AG04449 (cell line): ENCODE measurements around the gene TRPV4.

Experiments
- CTCF ChIA-PET: fragments of 350-600 bp; formaldehyde crosslinking; extraction: SDS; loops from one replicate; lab custom pipeline; 2021; ENCODE audit warnings: antibody characterized with exemption; lab: Yijun Ruan, JAX
- POLR2A ChIA-PET: fragments of 400-600, 350-600 bp; formaldehyde crosslinking; extraction: SDS; loops from one replicate; lab custom pipeline; 2020; ENCODE audit warnings: antibody characterized with exemption, inconsistent platforms; lab: Yijun Ruan, JAX
- DNase-seq: peaks from one replicate; pipeline ENCODE4 v3.0.0-alpha.2; 2010; ENCODE audit warnings: low read depth, low spot score
- H3K4me3 ChIP-seq: 2 replicates; pipeline ENCODE4 v1.5.1; 2011; ENCODE audit warnings: low read depth, mild to moderate bottlenecking, control low read depth, low read length
- TF ChIP-seq, protein P1 (sequence below): IDR thresholded peaks from one replicate; pipeline ENCODE4 v1.5.1; 2011; ENCODE audit warnings: mild to moderate bottlenecking, moderate library complexity, low read length, control low read depth, inconsistent platforms; ENCODE audit not compliant: insufficient read depth; ENCODE audit errors: missing control alignments

Gene TRPV4

DNA sequence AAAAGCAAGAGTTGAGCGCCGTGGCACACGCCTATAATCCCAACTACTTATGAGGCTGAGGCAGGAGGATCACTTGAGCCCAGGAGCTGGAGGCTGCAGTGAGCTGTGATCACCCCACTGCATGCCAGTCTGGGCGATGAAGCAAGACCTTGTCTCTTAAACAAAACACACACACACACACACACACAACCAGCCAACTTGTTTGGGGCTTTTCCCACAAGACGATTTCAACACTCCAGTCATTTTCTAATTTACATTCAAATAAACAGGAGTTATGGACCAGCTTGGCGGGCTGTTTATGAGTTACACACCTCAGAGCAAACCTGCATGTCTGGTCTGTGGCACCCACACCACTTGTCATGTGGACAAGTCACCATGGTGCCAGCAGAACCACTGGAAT, 40.5 kb upstream of the TRPV4 start:
- CTCF ChIA-PET: interaction anchor here (0.9 to 4.8 kb wide), 5 partner anchors 20 to 68 kb away, joined by 3 to 26 read pairs (median 5); no protein-coding TSS in a partner anchor
- POLR2A ChIA-PET: no interaction called here
- DNase-seq: no peak
- TF ChIP-seq, protein P1, sequence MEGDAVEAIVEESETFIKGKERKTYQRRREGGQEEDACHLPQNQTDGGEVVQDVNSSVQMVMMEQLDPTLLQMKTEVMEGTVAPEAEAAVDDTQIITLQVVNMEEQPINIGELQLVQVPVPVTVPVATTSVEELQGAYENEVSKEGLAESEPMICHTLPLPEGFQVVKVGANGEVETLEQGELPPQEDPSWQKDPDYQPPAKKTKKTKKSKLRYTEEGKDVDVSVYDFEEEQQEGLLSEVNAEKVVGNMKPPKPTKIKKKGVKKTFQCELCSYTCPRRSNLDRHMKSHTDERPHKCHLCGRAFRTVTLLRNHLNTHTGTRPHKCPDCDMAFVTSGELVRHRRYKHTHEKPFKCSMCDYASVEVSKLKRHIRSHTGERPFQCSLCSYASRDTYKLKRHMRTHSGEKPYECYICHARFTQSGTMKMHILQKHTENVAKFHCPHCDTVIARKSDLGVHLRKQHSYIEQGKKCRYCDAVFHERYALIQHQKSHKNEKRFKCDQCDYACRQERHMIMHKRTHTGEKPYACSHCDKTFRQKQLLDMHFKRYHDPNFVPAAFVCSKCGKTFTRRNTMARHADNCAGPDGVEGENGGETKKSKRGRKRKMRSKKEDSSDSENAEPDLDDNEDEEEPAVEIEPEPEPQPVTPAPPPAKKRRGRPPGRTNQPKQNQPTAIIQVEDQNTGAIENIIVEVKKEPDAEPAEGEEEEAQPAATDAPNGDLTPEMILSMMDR: no peak
- no peak overlapping the region for H3K4me3 ChIP-seq

DNA sequence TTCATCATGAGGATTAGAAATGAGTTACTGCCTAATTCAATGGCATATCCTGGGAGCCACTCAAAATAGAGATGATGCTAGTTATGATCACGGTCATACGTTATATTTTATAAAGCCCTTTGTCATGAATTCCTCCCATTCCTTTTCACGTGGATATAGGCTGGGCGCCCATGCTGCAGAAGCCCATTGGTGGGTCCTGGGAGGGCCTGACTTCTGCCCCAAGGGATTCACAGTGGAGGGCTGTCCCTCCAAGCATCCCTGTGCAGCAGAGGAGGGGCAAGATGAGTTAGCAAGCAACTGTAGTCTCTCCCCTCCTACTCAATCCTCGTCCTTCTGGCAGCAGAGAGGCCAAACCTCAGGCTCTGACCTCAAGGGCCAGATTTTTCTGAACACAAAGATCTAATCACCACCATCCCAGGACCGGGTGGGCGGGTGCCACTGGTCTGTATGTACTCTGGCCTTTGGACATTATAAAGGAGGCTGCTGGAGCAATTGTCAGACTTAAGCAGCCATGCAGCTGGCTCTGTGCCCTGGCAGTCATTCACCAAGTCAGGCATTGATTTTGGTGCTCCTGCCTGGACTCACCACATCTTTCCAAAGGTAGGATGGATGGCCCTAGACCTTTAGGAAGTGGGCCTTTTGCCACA, 38.6 kb upstream of the TRPV4 start:
- ChIA-PET CTCF (interaction anchor here (1.4 to 4.8 kb wide), 3 partner anchors 18 to 26 kb away, joined by 3 to 26 read pairs (median 13); no protein-coding TSS in a partner anchor), POLR2A (no interaction called here)
- no peak for DNase-seq
- TF ChIP-seq, protein P1: no peak
- H3K4me3 ChIP-seq: no peak overlapping the region

DNA sequence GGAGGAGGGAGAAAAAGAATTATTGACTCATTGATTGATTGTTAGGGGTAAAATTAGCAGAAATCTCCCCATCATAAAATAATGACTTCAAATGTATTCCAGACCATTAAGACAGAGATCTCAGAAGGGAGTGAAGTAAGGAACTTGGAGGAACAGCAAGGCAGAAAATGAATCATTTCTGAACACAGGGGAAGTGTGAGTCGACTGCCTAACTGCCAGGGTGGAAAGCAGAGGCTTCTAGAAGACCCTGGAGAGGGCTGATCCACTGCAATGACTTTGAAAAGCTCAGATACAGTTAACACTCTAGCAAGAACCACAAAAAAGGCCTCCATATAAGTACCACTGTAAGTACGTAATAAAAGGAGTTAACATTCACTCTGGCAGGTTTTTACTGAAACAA, 37.5 kb upstream of the TRPV4 start:
- no peak for DNase-seq
- CTCF ChIA-PET: interaction anchor here (0.7 to 4.8 kb wide), 3 partner anchors 9 to 25 kb away, joined by 3 to 26 read pairs (median 13); no protein-coding TSS in a partner anchor
- TF ChIP-seq, protein P1: no peak
- H3K4me3 ChIP-seq: no peak overlapping the region
- POLR2A ChIA-PET: no interaction called here

DNA sequence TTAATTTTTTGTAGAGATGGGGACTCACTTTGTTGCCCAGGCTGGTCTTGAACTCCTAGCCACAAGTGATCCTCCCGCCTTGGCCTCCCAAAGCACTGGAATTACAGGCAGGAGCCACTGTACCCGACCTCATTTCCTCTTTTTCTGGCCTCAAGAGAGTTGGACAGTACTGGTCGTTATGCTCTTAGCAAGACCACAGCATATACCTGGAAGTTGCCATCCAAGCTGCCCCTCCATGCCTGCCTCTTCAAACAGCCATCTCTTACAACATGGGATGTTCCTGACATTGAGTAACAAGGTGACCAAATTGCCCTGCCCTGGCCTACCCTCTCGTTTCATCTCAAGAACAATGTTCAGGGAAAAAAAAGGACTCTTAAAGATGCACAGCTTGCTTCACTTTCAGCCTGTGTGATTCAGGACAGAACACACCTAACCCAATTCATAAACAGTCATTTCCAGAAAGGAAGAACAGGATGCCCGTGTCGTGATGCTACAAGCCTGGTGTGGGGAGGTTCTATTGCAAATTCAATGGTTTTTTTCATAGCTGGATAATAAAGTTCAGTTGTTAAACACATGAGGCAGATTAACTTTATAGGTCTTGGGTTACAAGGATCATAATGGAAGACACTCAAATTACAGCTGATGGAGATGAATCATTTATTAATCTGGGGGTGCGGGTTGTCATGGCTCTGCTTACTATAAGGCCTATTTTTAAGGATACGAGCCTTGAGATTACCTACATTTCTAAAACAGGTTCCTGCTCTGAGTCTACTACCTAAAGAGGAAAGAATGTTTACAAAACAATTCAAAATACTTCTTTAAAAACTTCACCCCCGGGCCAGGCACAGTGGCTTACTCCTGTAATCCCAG, 35.2 kb upstream of the TRPV4 start:
- ChIA-PET POLR2A (no interaction called here), CTCF (interaction anchor here (1.1 to 7.3 kb wide), 8 partner anchors 9 to 271 kb away, joined by 3 to 76 read pairs (median 6); no protein-coding TSS in a partner anchor)
- H3K4me3 ChIP-seq: no peak overlapping the region
- no peak for DNase-seq
- TF ChIP-seq, protein P1: no peak

DNA sequence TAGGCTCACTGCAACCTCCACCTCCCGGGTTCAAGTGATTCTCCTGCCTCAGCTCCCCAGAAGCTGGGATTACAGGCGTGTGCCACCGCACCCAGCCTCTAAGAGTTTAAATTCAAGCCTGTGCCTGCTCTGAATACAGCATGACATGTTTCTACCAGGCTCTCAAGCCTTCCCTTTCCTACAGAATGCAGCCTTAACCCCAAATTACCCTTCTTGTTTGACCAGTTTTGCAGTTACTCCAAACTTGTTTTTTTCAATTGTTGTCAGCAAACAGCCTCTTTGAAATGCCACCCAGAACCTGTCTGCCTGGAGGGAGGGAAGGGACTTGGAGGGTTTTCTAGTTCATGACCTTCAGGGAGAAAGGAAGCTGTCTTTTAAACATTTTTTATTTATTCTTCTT, 31.7 kb upstream of the TRPV4 start:
- H3K4me3 ChIP-seq: no peak overlapping the region
- TF ChIP-seq, protein P1: no peak
- ChIA-PET CTCF (interaction anchor here (1.0 to 7.3 kb wide), 5 partner anchors 10 to 62 kb away, joined by 3 to 76 read pairs (median 4); no protein-coding TSS in a partner anchor), POLR2A (no interaction called here)
- DNase-seq: no peak
